Measurements from ENCODE around the gene SHISAL2B.

DNA sequence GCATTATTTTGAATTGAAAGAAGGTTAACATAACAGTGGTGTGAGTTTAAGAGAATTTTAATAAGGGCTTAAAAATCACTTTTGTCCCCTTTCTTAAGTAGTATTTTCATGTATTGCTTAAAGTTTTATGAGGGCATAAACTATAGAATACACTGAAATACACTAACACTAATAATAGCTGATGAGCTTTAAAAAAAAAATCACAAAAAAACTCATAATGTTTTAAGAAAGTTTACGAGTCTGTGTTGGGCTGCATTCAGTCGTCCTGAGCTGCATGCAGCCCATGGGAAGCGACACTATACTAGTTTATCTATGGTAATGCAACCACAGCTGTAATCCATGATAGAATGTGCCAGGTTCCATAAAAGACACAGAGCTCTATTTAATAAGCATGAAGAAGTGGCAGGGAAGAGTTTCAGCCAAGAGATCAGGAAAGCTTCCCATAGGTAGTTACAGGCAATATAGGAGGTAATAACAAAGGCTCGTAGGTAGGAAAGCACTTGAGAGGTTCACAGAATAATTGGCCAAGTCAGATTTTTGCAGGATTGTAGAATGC lies 73.7 kb downstream of the SHISAL2B start:
- TF ChIP-seq EP300 (IDR thresholded peaks at IDR 0.05): no peak
- TF ChIP-seq, protein P1, sequence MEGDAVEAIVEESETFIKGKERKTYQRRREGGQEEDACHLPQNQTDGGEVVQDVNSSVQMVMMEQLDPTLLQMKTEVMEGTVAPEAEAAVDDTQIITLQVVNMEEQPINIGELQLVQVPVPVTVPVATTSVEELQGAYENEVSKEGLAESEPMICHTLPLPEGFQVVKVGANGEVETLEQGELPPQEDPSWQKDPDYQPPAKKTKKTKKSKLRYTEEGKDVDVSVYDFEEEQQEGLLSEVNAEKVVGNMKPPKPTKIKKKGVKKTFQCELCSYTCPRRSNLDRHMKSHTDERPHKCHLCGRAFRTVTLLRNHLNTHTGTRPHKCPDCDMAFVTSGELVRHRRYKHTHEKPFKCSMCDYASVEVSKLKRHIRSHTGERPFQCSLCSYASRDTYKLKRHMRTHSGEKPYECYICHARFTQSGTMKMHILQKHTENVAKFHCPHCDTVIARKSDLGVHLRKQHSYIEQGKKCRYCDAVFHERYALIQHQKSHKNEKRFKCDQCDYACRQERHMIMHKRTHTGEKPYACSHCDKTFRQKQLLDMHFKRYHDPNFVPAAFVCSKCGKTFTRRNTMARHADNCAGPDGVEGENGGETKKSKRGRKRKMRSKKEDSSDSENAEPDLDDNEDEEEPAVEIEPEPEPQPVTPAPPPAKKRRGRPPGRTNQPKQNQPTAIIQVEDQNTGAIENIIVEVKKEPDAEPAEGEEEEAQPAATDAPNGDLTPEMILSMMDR (IDR thresholded peaks at IDR 0.05): no peak
